ENCODE results near the gene GRAMD1B. TPM values are rescaled to one million over a fixed set of nuclear protein-coding genes. Genes with fewer than 3 reads are reported as not detected.
"Not testable (repeated sequence)": the region's sequence is repeated elsewhere in the genome, so short reads cannot be mapped to it uniquely, and the experiment has no call there.

GRAMD1B gene
- total RNA-seq, 1 donor from 2014 or later, result 1.4 TPM

GRCh38 chr11:123608945-123609344 is 178.9 kb downstream of the GRAMD1B start:
- ATAC-seq, result no peak
- no peak for DNase-seq (ENCODE audit: low spot score)

DNA sequence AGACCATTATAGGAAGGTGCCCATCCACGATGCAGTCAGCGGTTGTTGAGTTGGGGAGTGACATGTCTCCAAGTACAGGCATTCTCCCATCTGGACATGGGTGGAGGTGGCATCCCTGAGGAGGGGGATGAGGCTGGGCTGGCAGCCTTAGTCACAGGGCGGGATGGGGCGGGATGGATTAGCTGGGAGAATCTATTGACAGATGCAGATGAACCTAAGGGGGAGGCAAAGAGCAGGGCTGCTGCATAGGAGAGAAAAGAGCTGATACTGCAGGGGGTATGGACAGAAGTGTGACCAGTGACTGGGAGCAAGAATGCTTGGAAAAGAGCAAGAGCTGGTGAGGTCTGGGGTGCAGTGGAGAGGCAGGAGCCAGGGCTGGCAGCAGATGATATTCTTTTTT is 181.6 kb downstream of the GRAMD1B start:
- no peak for DNase-seq (ENCODE audit: low spot score)

DNA sequence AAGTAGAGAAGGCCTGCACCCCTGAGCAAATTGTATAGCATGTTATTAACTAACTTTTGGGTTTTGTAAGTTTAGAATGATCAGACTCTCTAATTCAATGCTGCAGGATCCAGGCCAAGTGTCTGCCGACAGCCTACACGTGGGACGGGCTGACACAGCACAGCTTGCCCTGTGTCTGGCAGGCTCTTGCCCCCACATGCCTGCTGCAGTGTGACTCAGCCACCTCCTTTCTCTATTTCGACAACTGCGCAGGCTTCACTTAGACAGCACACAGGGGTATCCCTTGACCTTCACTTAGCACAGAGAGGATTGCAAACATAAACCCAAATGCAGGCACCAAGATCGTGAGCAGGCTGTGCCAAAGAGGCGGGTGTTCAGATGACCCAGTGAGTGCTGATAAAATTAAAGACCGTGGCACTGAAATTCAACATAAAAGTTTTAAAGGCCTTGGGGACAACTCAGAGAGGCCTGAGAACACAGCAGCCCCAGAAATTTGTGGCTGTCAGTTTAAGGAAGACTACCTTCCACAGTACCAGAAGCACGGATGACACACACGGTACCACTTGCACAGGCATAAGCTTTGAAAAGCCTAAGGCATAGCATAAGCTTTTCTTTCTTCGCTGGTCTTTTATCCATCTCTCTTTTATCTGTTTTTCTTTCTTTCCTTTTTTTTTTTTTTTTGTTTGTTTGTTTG is 186.6 kb downstream of the GRAMD1B start:
- DNase-seq (ENCODE audit: low spot score) (no peak), ATAC-seq (peak; percentile 26)

More for the DNA sequence above, 181.6 kb downstream of the GRAMD1B start:
- ATAC-seq, result no peak

GRCh38 chr11:123622576-123622975 is 192.5 kb downstream of the GRAMD1B start:
- DNase-seq (ENCODE audit: low spot score), result no peak
- ATAC-seq, result no peak

- ATAC-seq (no peak), DNase-seq (ENCODE audit: low spot score) (no peak)
These were observed 194.9 kb downstream of the GRAMD1B start for GRCh38 chr11:123624974-123625373.

- DNase-seq (ENCODE audit: low spot score) (no peak), ATAC-seq (peak; percentile 41)
These were observed 199.0 kb downstream of the GRAMD1B start for GRCh38 chr11:123628936-123629683.

GRCh38 chr11:123630126-123630608 is 200.1 kb downstream of the GRAMD1B start:
- ATAC-seq (no peak), DNase-seq (ENCODE audit: low spot score) (no peak)

DNA sequence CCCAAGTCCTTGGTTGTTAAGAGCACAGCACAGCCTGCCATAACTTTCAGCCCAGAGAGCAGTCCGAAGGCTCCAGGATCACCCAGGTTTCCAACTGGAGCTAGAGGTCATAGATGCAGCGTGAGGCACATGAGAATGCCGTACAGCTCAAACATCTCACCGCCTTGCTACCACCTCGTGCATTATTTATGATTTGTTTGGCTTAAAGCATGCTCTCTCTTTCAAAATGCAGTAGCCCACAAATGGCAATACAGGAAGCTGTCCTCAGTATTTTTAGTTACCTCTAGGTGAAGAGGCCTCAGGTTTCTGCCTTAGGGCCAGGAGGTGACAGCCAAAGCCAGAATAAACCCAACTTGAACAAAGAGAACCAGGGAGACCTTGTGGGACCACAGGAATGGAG is 210.0 kb downstream of the GRAMD1B start:
- DNase-seq (ENCODE audit: low spot score) (no peak), ATAC-seq (no peak)

- DNase-seq (ENCODE audit: low spot score) (no peak), ATAC-seq (peak; percentile 85)
These were observed 210.8 kb downstream of the GRAMD1B start for GRCh38 chr11:123640677-123641494.

- ATAC-seq (no peak), DNase-seq (ENCODE audit: low spot score) (no peak)
These were observed 211.4 kb downstream of the GRAMD1B start for GRCh38 chr11:123641495-123641840.

- ATAC-seq, result no peak
These were observed 212.4 kb downstream of the GRAMD1B start for GRCh38 chr11:123642435-123642834.

GRCh38 chr11:123645286-123645975 is 215.4 kb downstream of the GRAMD1B start:
- DNase-seq (ENCODE audit: low spot score), result no peak
- ATAC-seq, result no peak

More at GRCh38 chr11:123642435-123642834, 212.4 kb downstream of the GRAMD1B start:
- no peak for DNase-seq (ENCODE audit: low spot score)

DNA sequence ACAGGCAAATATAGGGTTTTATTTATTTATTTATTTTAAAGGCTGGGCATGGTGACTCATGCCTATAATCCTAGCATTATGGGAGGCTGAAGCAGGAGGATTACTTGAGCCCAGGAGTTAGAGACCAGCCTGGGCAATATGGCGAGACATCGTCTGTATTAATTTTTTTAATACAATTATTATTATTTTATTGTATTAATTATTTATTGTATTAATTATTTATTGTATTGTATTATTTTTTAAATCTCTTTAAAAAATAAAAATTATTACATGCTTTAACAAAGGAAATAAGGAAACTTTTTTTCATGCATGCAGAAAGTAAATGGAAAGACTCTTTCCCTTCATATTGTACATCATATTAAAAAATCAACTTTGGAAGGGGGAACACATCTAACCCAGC is 220.8 kb downstream of the GRAMD1B start:
- DNase-seq (ENCODE audit: low spot score), result no peak
- no peak for ATAC-seq

GRCh38 chr11:123652599-123652998 is 222.5 kb downstream of the GRAMD1B start:
- no peak for ATAC-seq
- no peak for DNase-seq (ENCODE audit: low spot score)

GRCh38 chr11:123653483-123653826 is 223.4 kb downstream of the GRAMD1B start:
- DNase-seq (ENCODE audit: low spot score) (no peak), ATAC-seq (no peak)

- peak; percentile 62 for ATAC-seq
These were observed 223.9 kb downstream of the GRAMD1B start for GRCh38 chr11:123653827-123654565.

DNA sequence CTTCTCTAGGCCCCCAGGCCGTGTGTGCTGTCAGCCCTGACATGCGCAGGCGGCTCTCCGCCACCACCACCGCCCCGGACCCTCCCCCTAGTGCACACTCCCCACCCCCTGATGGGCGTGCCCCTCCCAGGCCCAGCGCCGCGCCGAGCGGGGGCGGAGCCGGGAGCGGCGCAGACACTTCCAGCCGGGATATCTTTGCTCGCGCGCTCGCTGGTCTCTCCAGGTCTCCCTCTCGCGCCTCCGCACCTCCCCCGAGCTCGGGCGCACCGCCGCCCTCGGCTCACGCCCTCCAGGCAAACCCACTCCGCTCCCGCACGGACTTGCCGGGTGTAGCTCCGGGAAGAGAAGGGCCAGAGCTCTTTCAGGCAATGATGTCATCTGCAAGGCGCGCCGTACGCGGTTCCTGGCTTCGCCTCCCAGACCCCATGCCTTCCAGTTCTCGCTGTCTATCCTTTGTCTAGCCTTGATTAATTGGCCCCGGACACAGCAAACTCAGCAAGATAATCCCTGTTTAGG is 224.6 kb downstream of the GRAMD1B start, which contains the start of gene SCN3B:
Gene SCN3B, minus strand, starts transcription at position 59 of the 516 bp plus-strand sequence. CDS start 823 bp downstream, outside the sequence.
- peak; percentile 78 for ATAC-seq
- DNase-seq (ENCODE audit: low spot score), result no peak

More at GRCh38 chr11:123653827-123654565, 223.9 kb downstream of the GRAMD1B start:
- DNase-seq (ENCODE audit: low spot score), result no peak

DNA sequence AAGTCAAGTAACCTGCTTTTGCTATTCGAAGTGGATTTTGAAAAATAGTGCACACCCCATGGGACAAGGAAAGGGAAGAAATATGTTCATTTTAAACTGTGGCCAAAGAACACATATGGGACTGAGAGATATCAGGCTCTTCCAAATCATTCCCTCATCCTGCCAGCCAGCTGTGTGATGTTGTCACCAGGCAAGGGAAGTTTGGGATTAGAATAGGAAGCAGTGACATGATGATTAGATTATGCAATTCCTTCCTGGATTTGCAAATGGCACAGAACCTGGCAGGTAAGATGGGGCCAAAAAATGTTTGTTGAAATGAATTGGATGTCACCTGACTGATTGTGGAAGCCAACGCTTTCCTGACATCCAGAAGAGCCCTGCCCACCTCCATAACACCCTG is 229.2 kb downstream of the GRAMD1B start:
- no peak for DNase-seq (ENCODE audit: low spot score)
- ATAC-seq, result no peak

DNA sequence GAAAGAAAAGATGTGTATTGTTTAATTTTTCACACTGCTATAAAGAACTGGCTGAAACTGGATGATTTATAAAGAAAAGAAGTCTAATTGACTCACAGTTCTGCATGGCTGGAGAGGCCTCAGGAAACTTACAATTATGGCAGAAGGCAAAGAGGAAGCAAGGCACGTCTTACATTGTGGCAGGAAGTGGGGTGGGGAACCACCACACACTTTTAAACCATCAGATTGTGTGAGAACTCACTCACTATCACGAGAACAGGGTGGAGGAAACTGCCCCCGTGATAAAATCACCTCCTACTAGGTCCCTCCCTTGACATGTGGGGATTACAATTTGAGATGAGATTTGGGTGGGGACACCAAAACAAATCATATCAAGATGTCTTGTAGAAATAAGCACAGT is 229.9 kb downstream of the GRAMD1B start:
- DNase-seq (ENCODE audit: low spot score); ATAC-seq: not testable (repeated sequence)

DNA sequence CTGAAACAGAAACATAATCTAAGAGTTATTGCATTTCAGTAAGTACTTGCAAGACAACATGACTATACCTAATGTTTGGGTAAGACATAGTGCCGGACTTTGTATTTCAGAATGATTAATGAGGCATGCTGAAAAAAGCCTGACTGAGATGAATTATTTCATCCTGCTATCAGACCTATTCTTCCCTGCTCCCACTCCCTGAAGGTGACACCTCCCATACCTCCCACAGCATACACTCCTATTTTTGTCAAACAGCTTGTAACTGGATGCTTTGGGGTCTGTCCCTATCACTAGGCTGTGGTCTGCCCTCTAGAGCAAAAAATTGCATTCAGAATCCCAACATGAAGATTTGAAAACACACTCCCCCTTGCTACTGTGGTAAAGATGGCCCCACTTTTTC is 235.2 kb downstream of the GRAMD1B start:
- DNase-seq (ENCODE audit: low spot score), result no peak
- ATAC-seq, result no peak

Data from left lobe of liver (tissue), 2 donors.